Naive thymus-derived CD4-positive, alpha-beta T cell (primary cell): Measurements from ENCODE around the gene POLN. TPM values are rescaled to one million over a fixed set of nuclear protein-coding genes. Genes with fewer than 3 reads are reported as not detected.
A peak's percentile ranks its signal among the peaks of the same experiment; 100 is the strongest.

Experiments
- ATAC-seq: fragments of 150-1000 bp; cut with Tn5 transposase; 2 replicates; pipeline ENCODE4 v1.10.0; 2021; ENCODE audit warnings: mild to moderate bottlenecking, moderate library complexity
- CTCF ChIA-PET: fragments of 350-600 bp; sonication (Branson Sonifier 250); formaldehyde crosslinking; loops from one replicate; lab custom pipeline; 2021; ENCODE audit warnings: antibody characterized with exemption; lab: Charles Lee
- POLR2A ChIA-PET: fragments of 350-600 bp; sonication (Branson Sonifier 250); formaldehyde crosslinking; loops from one replicate; lab custom pipeline; 2021; ENCODE audit warnings: antibody characterized with exemption, inconsistent platforms; lab: Charles Lee
- DNase-seq, 9 donors: peaks; one replicate each; pipeline versions ENCODE4 v3.0.0 to v3.0.0-alpha.2; 2020 to 2022; ENCODE audit warnings: mixed read lengths in 1 of 9
- H3K27ac ChIP-seq: one replicate; pipeline ENCODE4 v1.7.0; 2013; ENCODE audit warnings: mild to moderate bottlenecking, low read depth, low read length, moderate library complexity
- H3K27me3 ChIP-seq, 2 donors: one replicate each; pipeline ENCODE4 v1.7.0; 2013; ENCODE audit warnings: low read length in 2 of 2, mild to moderate bottlenecking in 2 of 2, moderate library complexity in 2 of 2; ENCODE audit not compliant: control insufficient read depth in 2 of 2, insufficient read depth in 2 of 2
- H3K36me3 ChIP-seq, 3 experiments: 1 replicate in 2 of 3; 2 replicates in 1 of 3; pipeline ENCODE4 v1.7.0; 2013; ENCODE audit warnings: low read length in 3 of 3, mild to moderate bottlenecking in 3 of 3, moderate library complexity in 1 of 3; ENCODE audit not compliant: insufficient read depth in 3 of 3, control insufficient read depth in 2 of 3
- H3K4me1 ChIP-seq, 2 donors: one replicate each; pipeline ENCODE4 v1.7.0; 2013; ENCODE audit warnings: low read length in 2 of 2, mild to moderate bottlenecking in 2 of 2, moderate library complexity in 1 of 2; ENCODE audit not compliant: control insufficient read depth in 2 of 2, insufficient read depth in 2 of 2
- H3K4me3 ChIP-seq: 2 replicates; pipeline ENCODE4 v1.7.0; 2013; ENCODE audit warnings: mild to moderate bottlenecking, low read length
- H3K9me3 ChIP-seq, 3 experiments: 1 replicate in 2 of 3; 2 replicates in 1 of 3; pipeline ENCODE4 v1.7.0; 2013; ENCODE audit warnings: low read length in 3 of 3; ENCODE audit not compliant: control insufficient read depth in 2 of 3
- H3K27ac Mint-ChIP-seq, 9 donors: one replicate each; pipeline ENCODE4 v1.8.0; 2020 to 2022; ENCODE audit warnings: mixed read lengths in 9 of 9, mild to moderate bottlenecking in 8 of 9, moderate library complexity in 5 of 9, inconsistent platforms in 2 of 9
- H3K27me3 Mint-ChIP-seq, 5 donors: one replicate each; pipeline ENCODE4 v1.8.0; 2021 to 2022; ENCODE audit warnings: mixed read lengths in 5 of 5, mild to moderate bottlenecking in 1 of 5
- H3K36me3 Mint-ChIP-seq, 5 donors: one replicate each; pipeline ENCODE4 v1.8.0; 2020 to 2022; ENCODE audit warnings: mixed read lengths in 5 of 5, mild to moderate bottlenecking in 3 of 5, inconsistent platforms in 1 of 5
- H3K4me1 Mint-ChIP-seq, 7 donors: one replicate each; pipeline ENCODE4 v1.8.0; 2020 to 2022; ENCODE audit warnings: mixed read lengths in 7 of 7, mild to moderate bottlenecking in 3 of 7, inconsistent platforms in 1 of 7
- H3K4me3 Mint-ChIP-seq, 10 donors: one replicate each; pipeline ENCODE4 v1.8.0; 2020 to 2022; ENCODE audit warnings: mild to moderate bottlenecking in 10 of 10, mixed read lengths in 10 of 10, moderate library complexity in 6 of 10, inconsistent platforms in 2 of 10
- H3K9me3 Mint-ChIP-seq, 11 donors: one replicate each; pipeline ENCODE4 v1.8.0; 2020 to 2022; ENCODE audit warnings: mixed read lengths in 11 of 11, mild to moderate bottlenecking in 4 of 11, inconsistent platforms in 1 of 11, moderate library complexity in 1 of 11
- intact Hi-C, 2 donors: fragments of 100-400 bp; cut with micrococcal nuclease; formaldehyde crosslinking; loops; one replicate each; pipeline ENCODE4 v1.15.1; 2023
- polyA plus RNA-seq, 2 donors: library from polyadenylated mRNA; unstranded; fragments of 300-500 nt; fragmentation: Illumina TruSeq; gene quantifications; one replicate each; pipeline ENCODE4 v1.2.3, GENCODE V29; 2021
- total RNA-seq, 6 experiments: library from RNA in 5 of 6; stranded (reverse) in 5 of 6; gene quantifications; 1 replicate in 5 of 6; 2 replicates in 1 of 6; pipeline ENCODE4 v1.2.3 and lab custom pipeline; 2021 to 2026

Gene POLN
- total and polyA plus RNA-seq, 7 experiments from 2014 or later = 0.17 to 5.4 (median 2.9) TPM

DNA sequence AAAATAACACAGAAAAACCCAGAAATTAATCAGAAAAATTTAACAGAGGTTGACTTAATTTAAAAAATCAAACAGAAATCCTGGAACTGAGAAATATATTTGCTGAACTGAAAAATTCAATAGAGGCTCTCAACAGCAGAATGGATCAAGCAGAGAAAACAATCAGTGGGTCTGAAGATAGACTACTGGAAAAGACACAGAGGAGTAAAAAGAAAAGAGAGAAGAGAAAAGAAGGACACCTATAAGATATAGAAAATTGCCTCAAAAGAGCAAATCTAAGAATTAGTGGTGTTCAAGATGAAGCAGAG is 55.1 kb downstream of the POLN start:
- peaks cover 0 to 24% (median 0%) of the 10 kb centered on the region in 7 donors for H3K4me1 Mint-ChIP-seq
- no peak overlapping the region for H3K27ac Mint-ChIP-seq
- ATAC-seq (no peak), DNase-seq (no peak)
- H3K36me3 Mint-ChIP-seq = peaks cover 7 to 29% (median 23%) of the 10 kb centered on the region in 5 donors
- ChIA-PET CTCF (no interaction called here), POLR2A (no interaction called here)
- Histone ChIP-seq H3K36me3 (no peaks in the 10 kb centered on the region), H3K4me3 (no peak overlapping the region), H3K4me1 (no peaks in the 10 kb centered on the region), H3K9me3 (peaks cover 0 to 15% (median 0%) of the 10 kb centered on the region in 3 experiments), H3K27ac (no peak overlapping the region), H3K27me3 (no peaks in the 10 kb centered on the region)
- H3K9me3 Mint-ChIP-seq = peaks cover 0 to 37% (median 13%) of the 10 kb centered on the region in 11 donors
- H3K27me3 Mint-ChIP-seq = peaks cover 0 to 2% (median 0%) of the 10 kb centered on the region in 5 donors
- intact Hi-C loops = loop anchor here in 1 of 2 donors (2.0 to 5.0 kb wide), 2 partner anchors 275 to 440 kb away; no protein-coding TSS in a partner anchor
- H3K4me3 Mint-ChIP-seq = no peak overlapping the region

GRCh38 chr4:2186133-2186864 is 55.6 kb downstream of the POLN start:
- H3K9me3 Mint-ChIP-seq = peaks cover 0 to 38% (median 15%) of the 10 kb centered on the region in 11 donors
- Histone ChIP-seq H3K36me3 (no peaks in the 10 kb centered on the region), H3K9me3 (peaks cover 0 to 15% (median 0%) of the 10 kb centered on the region in 3 experiments), H3K27ac (no peak overlapping the region), H3K27me3 (no peaks in the 10 kb centered on the region), H3K4me3 (no peak overlapping the region), H3K4me1 (no peaks in the 10 kb centered on the region)
- no peak overlapping the region for H3K4me3 Mint-ChIP-seq
- peaks cover 0 to 2% (median 0%) of the 10 kb centered on the region in 5 donors for H3K27me3 Mint-ChIP-seq
- intact Hi-C loops = loop anchor here in 1 of 2 donors (2.0 to 5.0 kb wide), 2 partner anchors 274 to 439 kb away; no protein-coding TSS in a partner anchor
- H3K27ac Mint-ChIP-seq = no peak overlapping the region
- CTCF ChIA-PET = no interaction called here
- peak in 1 of 9 donors; percentile 2 for DNase-seq
- H3K36me3 Mint-ChIP-seq = peaks cover 7 to 29% (median 22%) of the 10 kb centered on the region in 5 donors
- no peak for ATAC-seq
- peaks cover 0 to 24% (median 0%) of the 10 kb centered on the region in 7 donors for H3K4me1 Mint-ChIP-seq
- POLR2A ChIA-PET = no interaction called here

DNA sequence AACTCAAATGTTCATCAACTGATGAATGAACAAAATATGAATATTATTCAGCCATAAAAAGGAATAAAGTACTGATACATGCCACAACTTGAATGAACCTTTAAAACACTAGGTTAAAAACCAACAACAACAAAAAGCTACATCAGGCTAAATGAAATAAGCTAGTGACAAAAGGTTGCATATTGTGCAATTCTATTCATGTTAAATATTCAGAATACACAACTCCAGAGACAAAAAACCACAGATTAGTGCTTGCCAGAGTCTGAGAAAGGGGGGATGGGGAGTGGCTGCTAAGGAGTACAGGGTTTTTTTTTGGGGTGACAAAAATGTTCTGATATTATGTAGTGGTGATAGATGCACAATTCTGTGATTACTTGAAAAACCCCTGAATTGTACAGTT is 58.5 kb downstream of the POLN start:
- Histone ChIP-seq H3K4me1 (no peaks in the 10 kb centered on the region), H3K36me3 (no peaks in the 10 kb centered on the region), H3K4me3 (no peak overlapping the region), H3K27ac (no peak overlapping the region), H3K27me3 (no peaks in the 10 kb centered on the region), H3K9me3 (peaks cover 0 to 15% (median 0%) of the 10 kb centered on the region in 3 experiments)
- peaks cover 0 to 2% (median 0%) of the 10 kb centered on the region in 5 donors for H3K27me3 Mint-ChIP-seq
- no peak overlapping the region for H3K27ac Mint-ChIP-seq
- peaks cover 7 to 36% (median 22%) of the 10 kb centered on the region in 5 donors for H3K36me3 Mint-ChIP-seq
- ChIA-PET POLR2A (no interaction called here), CTCF (no interaction called here)
- intact Hi-C loops = no loop called here
- peaks cover 0 to 37% (median 17%) of the 10 kb centered on the region in 11 donors for H3K9me3 Mint-ChIP-seq
- peaks cover 0 to 30% (median 0%) of the 10 kb centered on the region in 7 donors for H3K4me1 Mint-ChIP-seq
- DNase-seq (no peak), ATAC-seq (no peak)
- no peak overlapping the region for H3K4me3 Mint-ChIP-seq

DNA sequence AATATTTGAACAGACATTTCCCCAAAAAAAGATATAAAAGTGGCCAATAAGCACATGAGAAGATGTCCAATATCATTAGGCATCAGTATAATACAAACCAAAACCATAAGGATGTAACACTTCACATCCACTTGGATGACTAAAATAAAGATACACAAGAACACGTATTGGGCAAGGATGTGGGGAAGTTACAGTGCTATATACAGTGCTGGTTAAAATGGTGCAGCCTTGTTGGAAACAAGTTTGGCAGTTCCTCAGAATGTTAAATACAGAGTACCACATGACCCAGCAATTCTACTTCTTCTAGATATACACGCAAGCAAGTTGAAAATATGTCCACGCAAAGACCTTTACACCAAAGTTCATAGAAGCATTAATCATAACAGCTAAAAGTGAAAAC is 58.9 kb downstream of the POLN start:
- no peak for ATAC-seq
- Histone ChIP-seq H3K27me3 (no peaks in the 10 kb centered on the region), H3K4me3 (no peak overlapping the region), H3K9me3 (peaks cover 0 to 15% (median 0%) of the 10 kb centered on the region in 3 experiments), H3K36me3 (no peaks in the 10 kb centered on the region), H3K4me1 (no peaks in the 10 kb centered on the region), H3K27ac (no peak overlapping the region)
- POLR2A ChIA-PET = no interaction called here
- no peak for DNase-seq
- H3K9me3 Mint-ChIP-seq = peaks cover 0 to 36% (median 17%) of the 10 kb centered on the region in 11 donors
- peaks cover 0 to 33% (median 0%) of the 10 kb centered on the region in 7 donors for H3K4me1 Mint-ChIP-seq
- CTCF ChIA-PET = no interaction called here
- intact Hi-C loops = no loop called here
- H3K36me3 Mint-ChIP-seq = peaks cover 7 to 36% (median 22%) of the 10 kb centered on the region in 5 donors
- no peak overlapping the region for H3K4me3 Mint-ChIP-seq
- peaks cover 0 to 2% (median 0%) of the 10 kb centered on the region in 5 donors for H3K27me3 Mint-ChIP-seq
- no peak overlapping the region for H3K27ac Mint-ChIP-seq

DNA sequence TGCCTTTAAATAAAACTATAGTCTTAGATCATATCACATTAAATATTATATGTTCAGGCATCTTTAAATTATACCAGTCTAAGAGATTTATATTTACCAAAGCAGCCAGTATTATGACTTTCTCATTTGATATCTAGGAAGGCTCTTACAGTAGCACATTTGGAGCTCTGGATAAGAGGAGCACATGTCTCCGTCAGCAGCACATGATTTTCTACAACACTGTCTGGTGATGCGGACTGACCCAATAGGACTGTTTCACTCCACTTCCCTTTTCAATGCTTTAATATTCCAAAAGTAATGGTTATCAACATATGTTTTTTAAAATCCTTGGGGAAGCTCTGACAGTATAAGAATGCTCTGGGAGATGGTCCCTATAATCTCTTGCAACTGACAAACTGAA is 61.5 kb downstream of the POLN start:
- Histone ChIP-seq H3K36me3 (no peaks in the 10 kb centered on the region), H3K4me1 (no peaks in the 10 kb centered on the region), H3K4me3 (no peak overlapping the region), H3K27me3 (no peaks in the 10 kb centered on the region), H3K27ac (no peak overlapping the region), H3K9me3 (peaks cover 0 to 6% (median 0%) of the 10 kb centered on the region in 3 experiments)
- CTCF ChIA-PET = no interaction called here
- Mint-ChIP-seq H3K27me3 (peaks cover 0 to 2% (median 0%) of the 10 kb centered on the region in 5 donors), H3K4me1 (peaks cover 0 to 52% (median 0%) of the 10 kb centered on the region in 7 donors), H3K9me3 (peaks cover 0 to 13% (median 8%) of the 10 kb centered on the region in 11 donors), H3K36me3 (peaks cover 0 to 25% (median 8%) of the 10 kb centered on the region in 5 donors), H3K27ac (no peak overlapping the region), H3K4me3 (no peak overlapping the region)
- DNase-seq (no peak), ATAC-seq (no peak)
- intact Hi-C loops = no loop called here
- POLR2A ChIA-PET = no interaction called here

DNA sequence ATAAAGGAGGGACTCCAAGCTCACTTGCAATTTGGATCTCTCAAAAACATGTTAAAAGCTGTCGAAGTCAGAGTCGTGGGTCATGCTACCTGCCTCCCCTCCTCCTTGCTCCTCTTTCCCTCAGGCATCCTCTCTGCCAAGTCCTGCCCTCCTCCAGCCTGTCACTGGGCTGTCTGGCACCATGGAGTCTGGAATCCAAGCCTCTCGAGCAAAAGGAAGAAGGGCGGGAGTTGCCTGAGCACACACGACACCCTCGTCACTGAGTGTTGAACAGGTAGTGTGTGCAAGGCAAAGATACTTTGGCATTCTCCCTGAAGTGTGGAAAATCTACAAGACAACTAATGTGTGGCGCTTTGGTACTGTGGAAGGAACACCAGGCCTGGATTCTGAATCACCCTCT is 62.2 kb downstream of the POLN start:
- no peak for DNase-seq
- no peak overlapping the region for H3K27ac ChIP-seq
- intact Hi-C loops = no loop called here
- Mint-ChIP-seq H3K4me3 (no peak overlapping the region), H3K27me3 (peaks cover 0 to 2% (median 0%) of the 10 kb centered on the region in 5 donors), H3K4me1 (peaks cover 0 to 55% (median 0%) of the 10 kb centered on the region in 7 donors), H3K27ac (no peak overlapping the region), H3K36me3 (peaks cover 0 to 24% (median 8%) of the 10 kb centered on the region in 5 donors), H3K9me3 (peaks cover 0 to 13% (median 8%) of the 10 kb centered on the region in 11 donors)
- ChIA-PET POLR2A (no interaction called here), CTCF (no interaction called here)
- H3K4me3 ChIP-seq = no peak overlapping the region
- peaks cover 0 to 6% (median 0%) of the 10 kb centered on the region in 3 experiments for H3K9me3 ChIP-seq
- H3K36me3 ChIP-seq = no peaks in the 10 kb centered on the region
- no peak for ATAC-seq
- H3K4me1 ChIP-seq = no peaks in the 10 kb centered on the region
- no peaks in the 10 kb centered on the region for H3K27me3 ChIP-seq
